ENCODE data around the gene TMEM219.

The TMEM219 gene

GRCh38 chr16:29968205-29968604 lies 6.3 kb downstream of the TMEM219 start:
- no peak for TF ChIP-seq CTCF (IDR thresholded peaks at IDR 0.05; ENCODE audit: control insufficient read depth, insufficient read depth, low read depth, low read length, missing control alignments)
- DNase-seq (ENCODE audit: low read depth): no peak

GRCh38 chr16:29971304-29971703 lies 9.4 kb downstream of the TMEM219 start:
- TF ChIP-seq CTCF (IDR thresholded peaks at IDR 0.05; ENCODE audit: control insufficient read depth, insufficient read depth, low read depth, low read length, missing control alignments): no peak
- DNase-seq (ENCODE audit: low read depth): no peak

More at GRCh38 chr16:29968205-29968604, 6.3 kb downstream of the TMEM219 start:
- H3K4me3 ChIP-seq (ENCODE audit: control insufficient read depth, low read depth, low read length): no peak overlapping the region

GRCh38 chr16:29972500-29972899 lies 10.6 kb downstream of the TMEM219 start:
- no peak overlapping the region for H3K4me3 ChIP-seq (ENCODE audit: control insufficient read depth, low read depth, low read length)
- no peak for TF ChIP-seq CTCF (IDR thresholded peaks at IDR 0.05; ENCODE audit: control insufficient read depth, insufficient read depth, low read depth, low read length, missing control alignments)
- DNase-seq (ENCODE audit: low read depth): no peak

More at GRCh38 chr16:29971304-29971703, 9.4 kb downstream of the TMEM219 start:
- H3K4me3 ChIP-seq (ENCODE audit: control insufficient read depth, low read depth, low read length): no peak overlapping the region

GRCh38 chr16:29972992-29973383 lies 11.1 kb downstream of the TMEM219 start:
- no peak overlapping the region for H3K4me3 ChIP-seq (ENCODE audit: control insufficient read depth, low read depth, low read length)
- TF ChIP-seq CTCF (IDR thresholded peaks at IDR 0.05; ENCODE audit: control insufficient read depth, insufficient read depth, low read depth, low read length, missing control alignments): no peak
- no peak for DNase-seq (ENCODE audit: low read depth)

- H3K4me3 ChIP-seq (ENCODE audit: control insufficient read depth, low read depth, low read length): peak within 1 kb of the TSS; percentile 95
- peak; percentile 94 for DNase-seq (ENCODE audit: low read depth)
- no peak for TF ChIP-seq CTCF (IDR thresholded peaks at IDR 0.05; ENCODE audit: control insufficient read depth, insufficient read depth, low read depth, low read length, missing control alignments)
These were observed 11.7 kb downstream of the TMEM219 start, which contains the start of gene TAOK2 for GRCh38 chr16:29973384-29974246. TSS of gene TAOK2 (plus strand) at chr16:29973868. CDS start at chr16:29977773, 3,905 bp downstream.

GRCh38 chr16:29974291-29975133 lies 12.6 kb downstream of the TMEM219 start:
- H3K4me3 ChIP-seq (ENCODE audit: control insufficient read depth, low read depth, low read length): peak overlapping the region; percentile 95
- DNase-seq (ENCODE audit: low read depth): no peak
- no peak for TF ChIP-seq CTCF (IDR thresholded peaks at IDR 0.05; ENCODE audit: control insufficient read depth, insufficient read depth, low read depth, low read length, missing control alignments)
